ENCODE measurements around the gene CHD2.

The CHD2 gene

DNA sequence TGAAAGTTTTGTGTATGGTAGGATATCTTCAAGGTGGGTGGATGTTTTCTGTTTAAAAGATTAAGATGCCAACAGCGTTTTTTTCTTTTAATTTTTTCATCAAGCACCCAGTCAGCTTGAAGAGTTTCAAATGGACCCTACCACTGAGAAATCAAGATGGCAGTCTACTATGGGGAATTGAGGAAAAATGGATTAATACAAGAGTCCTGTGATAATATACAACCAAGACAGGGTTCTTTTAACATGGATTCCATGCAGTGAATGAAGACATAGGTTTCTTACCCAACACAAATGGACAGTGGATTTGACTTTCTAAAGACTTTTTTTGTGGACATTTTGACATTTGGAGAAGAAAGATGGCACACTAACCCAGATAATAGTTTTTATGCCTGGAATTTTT is 2.5 kb upstream of the CHD2 start:
- no peaks in the 10 kb centered on the region for H3K9me3 ChIP-seq
- TF ChIP-seq, protein P1, sequence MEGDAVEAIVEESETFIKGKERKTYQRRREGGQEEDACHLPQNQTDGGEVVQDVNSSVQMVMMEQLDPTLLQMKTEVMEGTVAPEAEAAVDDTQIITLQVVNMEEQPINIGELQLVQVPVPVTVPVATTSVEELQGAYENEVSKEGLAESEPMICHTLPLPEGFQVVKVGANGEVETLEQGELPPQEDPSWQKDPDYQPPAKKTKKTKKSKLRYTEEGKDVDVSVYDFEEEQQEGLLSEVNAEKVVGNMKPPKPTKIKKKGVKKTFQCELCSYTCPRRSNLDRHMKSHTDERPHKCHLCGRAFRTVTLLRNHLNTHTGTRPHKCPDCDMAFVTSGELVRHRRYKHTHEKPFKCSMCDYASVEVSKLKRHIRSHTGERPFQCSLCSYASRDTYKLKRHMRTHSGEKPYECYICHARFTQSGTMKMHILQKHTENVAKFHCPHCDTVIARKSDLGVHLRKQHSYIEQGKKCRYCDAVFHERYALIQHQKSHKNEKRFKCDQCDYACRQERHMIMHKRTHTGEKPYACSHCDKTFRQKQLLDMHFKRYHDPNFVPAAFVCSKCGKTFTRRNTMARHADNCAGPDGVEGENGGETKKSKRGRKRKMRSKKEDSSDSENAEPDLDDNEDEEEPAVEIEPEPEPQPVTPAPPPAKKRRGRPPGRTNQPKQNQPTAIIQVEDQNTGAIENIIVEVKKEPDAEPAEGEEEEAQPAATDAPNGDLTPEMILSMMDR (IDR thresholded peaks at IDR 0.05; ENCODE audit: low read depth, low read length): no peak
- H3K36me3 ChIP-seq: peaks cover 68% of the 10 kb centered on the region
- H3K4me3 ChIP-seq (ENCODE audit: low read depth, low read length): no peak overlapping the region
- H3K4me1 ChIP-seq: no peaks in the 10 kb centered on the region
- no peak for DNase-seq
- H3K27me3 ChIP-seq: no peaks in the 10 kb centered on the region

DNA sequence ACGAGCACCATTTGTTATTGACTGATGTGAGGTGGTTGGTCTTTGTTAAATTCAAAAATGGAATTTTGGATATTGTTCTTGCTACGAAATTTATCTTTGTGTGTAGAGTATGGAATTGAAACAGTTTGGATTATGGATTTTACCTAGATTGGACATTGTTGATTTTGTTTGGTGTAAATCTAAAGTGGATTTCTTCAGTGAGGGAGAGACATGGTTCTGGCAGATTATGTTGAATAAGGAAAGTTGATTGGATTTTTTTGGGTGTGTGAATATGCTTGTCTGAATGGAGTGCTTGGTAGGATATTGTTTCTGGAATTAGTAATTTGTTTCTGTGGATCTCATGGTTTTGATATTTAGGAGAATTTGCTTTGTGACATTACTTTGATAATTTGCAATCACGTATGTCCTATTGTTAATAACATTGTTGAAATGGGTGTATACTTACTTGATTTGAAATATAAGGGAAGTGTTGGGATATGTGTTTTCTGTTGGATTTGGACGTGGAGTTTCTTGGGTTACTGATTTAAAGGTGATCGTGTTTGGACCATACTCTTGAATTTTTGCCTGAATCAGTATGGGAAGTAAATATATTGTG is 1.0 kb upstream of the CHD2 start:
- Histone ChIP-seq H3K27me3 (no peaks in the 10 kb centered on the region), H3K4me1 (no peaks in the 10 kb centered on the region), H3K36me3 (peaks cover 56% of the 10 kb centered on the region), H3K9me3 (no peaks in the 10 kb centered on the region), H3K4me3 (ENCODE audit: low read depth, low read length) (no peak overlapping the region)
- TF ChIP-seq, protein P1 (IDR thresholded peaks at IDR 0.05; ENCODE audit: low read depth, low read length): no peak
- DNase-seq: no peak

DNA sequence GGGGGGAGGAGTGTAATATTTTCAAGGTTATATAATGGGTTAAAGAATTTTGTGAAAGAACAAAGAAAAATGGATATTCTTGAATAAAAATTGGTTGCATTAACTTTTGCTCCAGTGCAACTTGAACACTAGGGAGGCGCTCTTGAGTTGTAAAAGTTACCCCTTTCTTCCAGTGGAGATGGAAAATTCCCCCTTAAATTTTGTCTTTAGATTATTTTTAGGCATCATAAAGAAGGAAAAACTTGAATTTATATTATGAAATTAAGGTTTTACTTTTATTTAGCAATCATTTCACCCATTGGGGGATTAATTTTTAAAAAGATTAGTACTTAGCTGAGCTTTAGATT is 550 bp upstream of the CHD2 start:
- peak overlapping the region; percentile 91; the same call in 1 of the 2 replicates for H3K4me3 ChIP-seq (ENCODE audit: low read depth, low read length)
- no peaks in the 10 kb centered on the region for H3K4me1 ChIP-seq
- no peaks in the 10 kb centered on the region for H3K9me3 ChIP-seq
- DNase-seq: no peak
- no peaks in the 10 kb centered on the region for H3K27me3 ChIP-seq
- TF ChIP-seq, protein P1 (IDR thresholded peaks at IDR 0.05; ENCODE audit: low read depth, low read length): peak; percentile 54
- H3K36me3 ChIP-seq: peaks cover 51% of the 10 kb centered on the region

DNA sequence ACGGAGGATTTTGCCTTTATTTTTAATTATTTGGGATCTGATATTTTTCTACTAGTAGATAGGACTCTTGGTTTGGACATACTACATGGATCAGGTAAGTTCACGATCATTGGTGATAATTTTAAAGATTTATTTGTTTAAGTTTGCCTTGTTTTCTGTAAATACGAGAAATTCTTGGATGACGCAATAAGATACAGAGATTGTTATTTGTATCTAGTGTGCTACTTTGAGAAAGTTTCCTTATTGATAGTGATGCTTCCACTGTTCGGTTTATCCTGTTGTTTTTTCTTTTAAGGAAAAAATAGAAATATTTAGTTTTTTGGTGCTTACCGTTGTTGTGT is 577 bp downstream of the CHD2 start:
- TF ChIP-seq, protein P1 (IDR thresholded peaks at IDR 0.05; ENCODE audit: low read depth, low read length): no peak
- H3K36me3 ChIP-seq: peaks cover 39% of the 10 kb centered on the region
- H3K27me3 ChIP-seq: no peaks in the 10 kb centered on the region
- no peaks in the 10 kb centered on the region for H3K9me3 ChIP-seq
- peak overlapping the region; percentile 91 for H3K4me3 ChIP-seq (ENCODE audit: low read depth, low read length)
- H3K4me1 ChIP-seq: no peaks in the 10 kb centered on the region
- no peak for DNase-seq

DNA sequence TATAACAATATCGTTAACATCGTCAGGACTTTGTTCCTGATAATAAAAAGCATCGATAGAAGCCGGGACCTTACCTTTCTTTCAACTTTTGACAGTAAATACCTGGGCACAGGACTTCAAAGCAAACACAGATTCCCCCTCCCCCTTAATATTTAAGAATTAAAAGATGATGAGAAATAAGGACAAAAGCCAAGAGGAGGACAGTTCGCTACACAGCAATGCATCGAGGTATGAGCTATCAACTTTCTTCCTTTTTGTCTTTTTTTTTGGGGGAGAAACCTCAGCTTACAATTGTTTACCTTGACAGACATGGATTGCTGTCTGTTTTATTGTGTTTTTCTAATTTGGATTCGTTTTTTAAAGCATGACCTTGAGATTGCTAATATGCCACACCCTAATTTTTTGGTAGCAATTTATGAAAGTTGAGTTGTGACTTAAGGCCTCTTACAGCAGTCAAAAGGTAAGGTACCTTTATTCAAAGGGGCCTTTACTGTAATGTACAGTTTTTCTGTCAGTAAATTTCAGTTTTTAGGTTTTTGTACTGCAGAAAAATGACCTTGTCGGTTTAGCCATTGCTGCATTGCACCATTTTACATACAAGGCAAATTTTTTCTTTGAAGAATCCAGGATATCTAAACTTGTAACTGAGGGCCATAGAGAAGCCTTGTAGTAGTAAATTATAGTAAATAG is 1.1 kb downstream of the CHD2 start:
- H3K9me3 ChIP-seq: no peaks in the 10 kb centered on the region
- H3K27me3 ChIP-seq: no peaks in the 10 kb centered on the region
- DNase-seq: no peak
- no peaks in the 10 kb centered on the region for H3K4me1 ChIP-seq
- H3K36me3 ChIP-seq: peaks cover 34% of the 10 kb centered on the region
- peak overlapping the region; percentile 91 for H3K4me3 ChIP-seq (ENCODE audit: low read depth, low read length)
- TF ChIP-seq, protein P1 (IDR thresholded peaks at IDR 0.05; ENCODE audit: low read depth, low read length): no peak

DNA sequence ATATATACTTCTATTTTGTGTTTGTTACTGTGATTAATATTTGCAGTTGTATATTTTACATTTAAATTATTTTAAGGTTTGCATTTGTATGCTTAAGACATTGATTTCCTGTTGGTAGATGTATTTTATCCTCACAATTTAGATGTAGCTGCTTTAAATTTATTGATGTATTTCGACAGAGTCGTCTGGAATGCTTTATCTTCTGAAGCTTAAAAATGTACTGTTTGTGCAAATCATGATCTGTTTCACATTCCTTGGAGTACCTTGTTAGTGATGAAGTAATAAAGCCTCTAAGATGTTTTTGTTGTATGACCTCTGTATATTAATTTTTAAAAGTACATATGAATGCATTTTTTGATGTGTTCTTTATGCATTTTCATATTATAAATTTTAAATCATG is 1.9 kb downstream of the CHD2 start:
- Histone ChIP-seq H3K36me3 (peaks cover 31% of the 10 kb centered on the region), H3K4me1 (peaks cover 2% of the 10 kb centered on the region; the same call in 1 of the 2 replicates), H3K4me3 (ENCODE audit: low read depth, low read length) (peak overlapping the region; percentile 91), H3K27me3 (no peaks in the 10 kb centered on the region), H3K9me3 (no peaks in the 10 kb centered on the region)
- TF ChIP-seq, protein P1 (IDR thresholded peaks at IDR 0.05; ENCODE audit: low read depth, low read length): no peak
- no peak for DNase-seq

Data from BE2C (cell line).